A673 (cell line): Measurements from ENCODE around the gene FUZ. TPM values are rescaled to one million over a fixed set of nuclear protein-coding genes. Genes with fewer than 3 reads are reported as not detected.

Experiments used
- BruUV-seq: library from RNA; stranded (reverse); fragments of 400-500 nt; replicated peaks from 2 replicates; lab custom pipeline; 2021; lab: Mats Ljungman, UMichigan
- CTCF ChIA-PET: fragments of 300-600 bp; sonication (Branson Sonifier 250); formaldehyde crosslinking; loops from one replicate; lab custom pipeline; 2022; ENCODE audit warnings: antibody characterized with exemption; lab: Charles Lee
- POLR2A ChIA-PET: fragments of 300-600 bp; sonication (Branson Sonifier 250); formaldehyde crosslinking; loops from one replicate; lab custom pipeline; 2022; ENCODE audit warnings: antibody characterized with exemption; ENCODE audit not compliant: low non-redundant PET; lab: Charles Lee
- DNase-seq: peaks from one replicate; pipeline ENCODE4 v3.0.0-alpha.2; 2015; ENCODE audit warnings: low spot score
- H3K27ac ChIP-seq: fragments of 200-600 bp; sonication (generic); 2 replicates; pipeline ENCODE4 v1.5.1; 2016; ENCODE audit warnings: mixed run types, low read depth, mild to moderate bottlenecking, mixed read lengths, antibody characterized with exemption, low read length; ENCODE audit not compliant: poor library complexity, severe bottlenecking
- H3K27me3 ChIP-seq: fragments of 200-600 bp; sonication (generic); replicated peaks from 2 replicates; pipeline ENCODE4 v1.6.1; 2017; ENCODE audit warnings: mixed run types, low read depth, mild to moderate bottlenecking, mixed read lengths, antibody characterized with exemption, low read length; ENCODE audit not compliant: insufficient read depth, poor library complexity
- H3K36me3 ChIP-seq: fragments of 200-600 bp; sonication (generic); 2 replicates; pipeline ENCODE4 v1.6.1; 2016; ENCODE audit warnings: mixed run types, mild to moderate bottlenecking, mixed read lengths, antibody characterized with exemption, low read length; ENCODE audit not compliant: insufficient read depth, poor library complexity, severe bottlenecking
- H3K4me1 ChIP-seq: fragments of 200-600 bp; sonication (generic); 2 replicates; pipeline ENCODE4 v1.6.1; 2017; ENCODE audit warnings: mixed run types, mild to moderate bottlenecking, mixed read lengths, antibody characterized with exemption, low read length; ENCODE audit not compliant: insufficient read depth, poor library complexity, severe bottlenecking
- H3K4me3 ChIP-seq: fragments of 200-600 bp; sonication (generic); 2 replicates; pipeline ENCODE4 v1.5.1; 2016; ENCODE audit warnings: low read depth, mixed run types, mild to moderate bottlenecking, mixed read lengths, low read length; ENCODE audit not compliant: poor library complexity, severe bottlenecking
- H3K9me3 ChIP-seq: fragments of 200-600 bp; sonication (generic); 2 replicates; pipeline ENCODE4 v1.6.1; 2016; ENCODE audit warnings: mixed run types, low read depth, mild to moderate bottlenecking, mixed read lengths, antibody characterized with exemption, low read length; ENCODE audit not compliant: poor library complexity, severe bottlenecking
- CTCF ChIP-seq: fragments of 300-800, 200-600 bp; sonication (generic); conservative IDR thresholded peaks from 2 replicates; pipeline ENCODE4 v1.5.1; 2017; ENCODE audit warnings: low read depth, mild to moderate bottlenecking, antibody characterized with exemption, low read length, moderate library complexity, mixed read lengths
- EZH2 ChIP-seq: fragments of 200-600 bp; sonication (generic); IDR thresholded peaks from 2 replicates; pipeline ENCODE4 v1.6.1; 2017; ENCODE audit warnings: borderline replicate concordance, low read depth, mild to moderate bottlenecking, mixed read lengths, antibody characterized with exemption, low read length; ENCODE audit not compliant: poor library complexity, severe bottlenecking
- intact Hi-C: fragments of 100-400 bp; cut with micrococcal nuclease; formaldehyde crosslinking; loops from one replicate; pipeline ENCODE4 v1.10.0; 2022; ENCODE audit not compliant: unreplicated experiment
- total RNA-seq: library from RNA; stranded (reverse); gene quantifications from 2 replicates; pipeline ENCODE4 v1.2.3, GENCODE V29; 2021

Gene FUZ
- total RNA-seq, 1 experiment from 2014 or later, result 53.0 TPM

- no peaks in the 10 kb centered on the region for H3K27me3 ChIP-seq
- no peak overlapping the region for H3K4me3 ChIP-seq
- no peak for DNase-seq
- CTCF ChIA-PET, result no interaction called here
- no TSS peak for BruUV-seq
- no peak overlapping the region for H3K27ac ChIP-seq
- no peaks in the 10 kb centered on the region for H3K9me3 ChIP-seq
- H3K36me3 ChIP-seq, result peaks cover 55% of the 10 kb centered on the region
- intact Hi-C loops, result no loop called here
- H3K4me1 ChIP-seq, result peaks cover 14% of the 10 kb centered on the region
- no peak for TF ChIP-seq EZH2
- POLR2A ChIA-PET, result no interaction called here
These were observed 42.2 kb upstream of the FUZ start for GRCh38 chr19:49855277-49855675.

DNA sequence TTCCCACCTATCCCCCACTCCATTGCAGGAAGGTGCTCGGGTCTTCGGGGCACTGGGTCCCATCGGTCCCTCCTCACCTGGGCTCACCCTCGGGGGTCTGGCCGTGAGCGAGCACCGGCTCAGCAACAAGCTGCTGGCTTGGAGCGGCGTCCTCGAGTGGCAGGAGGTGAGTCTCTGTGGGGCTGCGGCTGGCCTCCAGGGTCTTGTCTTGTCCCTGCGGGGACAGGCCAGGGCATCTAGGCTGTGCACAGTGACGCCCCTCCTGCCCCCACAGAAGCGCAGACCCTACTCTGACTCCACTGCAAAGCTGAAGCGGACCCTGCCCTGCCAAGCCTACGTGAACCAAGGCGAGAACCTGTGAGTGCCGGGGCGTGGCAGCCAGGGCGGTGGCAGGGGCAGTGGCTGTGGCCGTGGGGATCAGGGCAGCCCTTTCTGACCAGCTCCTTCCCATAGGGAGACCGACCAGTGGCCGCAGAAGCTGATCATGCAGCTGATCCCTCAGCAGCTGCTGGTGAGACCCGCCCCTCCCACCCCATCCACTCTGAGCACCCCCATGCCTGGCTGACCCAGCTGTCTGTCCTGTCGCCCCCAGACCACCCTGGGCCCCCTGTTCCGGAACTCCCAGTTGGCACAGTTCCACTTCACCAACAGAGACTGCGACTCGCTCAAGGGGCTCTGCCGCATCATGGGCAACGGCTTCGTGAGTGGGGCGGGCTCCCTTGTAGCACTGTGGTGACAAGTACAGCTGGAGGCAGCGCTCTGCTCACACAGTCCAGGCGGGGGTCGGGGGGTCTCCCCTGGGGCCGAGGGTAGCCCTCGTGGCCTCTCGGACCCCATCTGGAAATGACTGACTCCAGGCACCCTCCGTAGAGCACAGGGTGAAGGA is 41.5 kb upstream of the FUZ start:
- TF ChIP-seq CTCF (no peak), EZH2 (no peak)
- peaks cover 19% of the 10 kb centered on the region for H3K4me1 ChIP-seq
- no peaks in the 10 kb centered on the region for H3K27me3 ChIP-seq
- CTCF ChIA-PET, result interaction anchor here (0.9 kb wide), 1 partner anchor 13 kb away, joined by 3 read pairs; the partner anchor contains the start of gene PNKP
- no TSS peak for BruUV-seq
- POLR2A ChIA-PET, result no interaction called here
- peaks cover 48% of the 10 kb centered on the region for H3K36me3 ChIP-seq
- DNase-seq, result no peak
- intact Hi-C loops, result loop anchor here (5.0 kb wide), 1 partner anchor 357 kb away; the partner anchor contains the start of gene RPS11
- H3K9me3 ChIP-seq, result peaks cover under 1% of the 10 kb centered on the region
- no peak overlapping the region for H3K4me3 ChIP-seq
- no peak overlapping the region for H3K27ac ChIP-seq

DNA sequence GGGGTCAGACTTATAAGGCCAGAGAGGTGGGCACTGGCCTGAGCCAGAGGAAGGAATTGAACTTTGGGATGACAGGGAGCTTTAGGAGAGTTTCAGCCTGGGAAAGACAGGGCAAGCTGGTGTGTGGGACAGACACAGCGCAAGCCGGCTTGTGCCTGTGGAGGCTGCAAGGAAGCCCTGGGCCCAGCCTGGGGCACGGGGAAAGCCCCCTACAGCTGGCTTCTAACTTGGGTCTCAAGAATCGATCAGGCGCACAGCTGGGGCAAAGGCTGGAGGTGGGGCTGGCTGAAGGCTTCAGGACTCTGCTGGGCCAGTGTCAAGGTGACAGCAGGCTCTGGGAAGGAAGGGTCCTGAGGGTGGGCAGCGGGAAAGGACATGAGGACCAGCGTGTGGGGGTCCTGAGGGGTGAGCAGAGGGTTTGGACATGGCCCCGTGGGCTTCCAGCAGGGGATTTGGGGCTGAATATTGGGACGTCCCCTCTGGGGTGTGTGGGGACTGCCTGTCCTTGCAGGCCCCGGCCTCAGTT is 40.8 kb upstream of the FUZ start:
- ChIA-PET CTCF (interaction anchor here (0.9 kb wide), 1 partner anchor 14 kb away, joined by 3 read pairs; the partner anchor contains the start of gene PNKP), POLR2A (no interaction called here)
- H3K4me1 ChIP-seq, result peaks cover 19% of the 10 kb centered on the region
- H3K36me3 ChIP-seq, result peaks cover 48% of the 10 kb centered on the region
- H3K27ac ChIP-seq, result peak overlapping the region; percentile 32
- no peak overlapping the region for H3K4me3 ChIP-seq
- intact Hi-C loops, result loop anchor here (5.0 kb wide), 1 partner anchor 357 kb away; the partner anchor contains the start of gene RPS11
- TF ChIP-seq EZH2, result no peak
- no peak for TF ChIP-seq CTCF
- no peaks in the 10 kb centered on the region for H3K27me3 ChIP-seq
- no peak for DNase-seq
- BruUV-seq, result no TSS peak
- peaks cover 7% of the 10 kb centered on the region for H3K9me3 ChIP-seq
